HFFc6 (cell line): ENCODE data around the gene SNAP91. TPM values are rescaled to one million over a fixed set of nuclear protein-coding genes. Genes with fewer than 3 reads are reported as not detected.
A peak's percentile ranks its signal among the peaks of the same experiment; 100 is the strongest.

Source experiments
- DNase-seq: peaks from one replicate; pipeline ENCODE4 v3.0.0-alpha.2; 2018
- H3K27ac Mint-ChIP-seq: 2 replicates; pipeline ENCODE4 v1.8.0; 2020; ENCODE audit warnings: mild to moderate bottlenecking, mixed read lengths
- H3K27me3 Mint-ChIP-seq: 2 replicates; pipeline ENCODE4 v1.8.0; 2021; ENCODE audit warnings: mild to moderate bottlenecking, moderate library complexity, mixed read lengths; ENCODE audit not compliant: insufficient read depth
- H3K36me3 Mint-ChIP-seq: 2 replicates; pipeline ENCODE4 v1.8.0; 2021; ENCODE audit warnings: low read depth, mixed read lengths
- H3K4me1 Mint-ChIP-seq: 2 replicates; pipeline ENCODE4 v1.8.0; 2020; ENCODE audit warnings: low read depth, mixed read lengths
- H3K4me3 Mint-ChIP-seq: 2 replicates; pipeline ENCODE4 v1.8.0; 2020; ENCODE audit warnings: mild to moderate bottlenecking, moderate library complexity, mixed read lengths
- H3K9me3 Mint-ChIP-seq: 2 replicates; pipeline ENCODE4 v1.8.0; 2020; ENCODE audit warnings: mild to moderate bottlenecking, mixed read lengths
- total RNA-seq, 6 experiments: library from RNA; stranded (reverse); fragmentation: NEBNext Ultra II Directional; extraction: Animal tissue kit (Norgen Biotek cat#: 25700); gene quantifications; 2 replicates in 1 of 6; 3 replicates in 5 of 6; pipeline ENCODE4 v1.2.3, GENCODE V29; 2021
- TF ChIP-seq, protein P1 (sequence below): fragments of 200-600 bp; sonication (generic); IDR thresholded peaks from 2 replicates; pipeline ENCODE4 v1.5.0; 2021; ENCODE audit warnings: antibody characterized with exemption, mild to moderate bottlenecking

Gene SNAP91
- total RNA-seq, 6 experiments from 2014 or later: not detected

DNA sequence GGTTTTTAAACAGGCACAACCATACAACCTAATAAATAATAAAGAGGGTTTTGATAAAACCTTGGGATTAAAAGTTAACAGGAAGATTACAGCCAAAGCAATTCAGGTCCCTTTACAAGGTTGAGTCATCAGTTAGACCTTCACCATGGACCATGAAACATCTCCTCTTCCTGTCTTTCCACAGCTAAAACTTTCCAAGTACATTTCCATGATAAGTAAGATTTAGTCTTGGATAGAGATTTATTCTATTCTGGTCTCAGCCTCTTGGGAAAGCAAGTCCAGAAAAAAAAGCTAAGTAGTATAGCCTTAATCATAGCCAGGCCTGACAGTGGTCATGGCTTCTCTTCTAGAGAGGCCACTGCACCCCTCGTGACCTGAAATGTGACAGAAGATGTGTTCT is 199.5 kb downstream of the SNAP91 start:
- DNase-seq: peak; percentile 52
- peaks cover 29% of the 10 kb centered on the region for H3K4me1 Mint-ChIP-seq
- H3K27ac Mint-ChIP-seq: no peak overlapping the region
- TF ChIP-seq, protein P1, sequence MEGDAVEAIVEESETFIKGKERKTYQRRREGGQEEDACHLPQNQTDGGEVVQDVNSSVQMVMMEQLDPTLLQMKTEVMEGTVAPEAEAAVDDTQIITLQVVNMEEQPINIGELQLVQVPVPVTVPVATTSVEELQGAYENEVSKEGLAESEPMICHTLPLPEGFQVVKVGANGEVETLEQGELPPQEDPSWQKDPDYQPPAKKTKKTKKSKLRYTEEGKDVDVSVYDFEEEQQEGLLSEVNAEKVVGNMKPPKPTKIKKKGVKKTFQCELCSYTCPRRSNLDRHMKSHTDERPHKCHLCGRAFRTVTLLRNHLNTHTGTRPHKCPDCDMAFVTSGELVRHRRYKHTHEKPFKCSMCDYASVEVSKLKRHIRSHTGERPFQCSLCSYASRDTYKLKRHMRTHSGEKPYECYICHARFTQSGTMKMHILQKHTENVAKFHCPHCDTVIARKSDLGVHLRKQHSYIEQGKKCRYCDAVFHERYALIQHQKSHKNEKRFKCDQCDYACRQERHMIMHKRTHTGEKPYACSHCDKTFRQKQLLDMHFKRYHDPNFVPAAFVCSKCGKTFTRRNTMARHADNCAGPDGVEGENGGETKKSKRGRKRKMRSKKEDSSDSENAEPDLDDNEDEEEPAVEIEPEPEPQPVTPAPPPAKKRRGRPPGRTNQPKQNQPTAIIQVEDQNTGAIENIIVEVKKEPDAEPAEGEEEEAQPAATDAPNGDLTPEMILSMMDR: no peak
- no peaks in the 10 kb centered on the region for H3K36me3 Mint-ChIP-seq
- no peaks in the 10 kb centered on the region for H3K9me3 Mint-ChIP-seq
- no peaks in the 10 kb centered on the region; the same call in 1 of the 2 replicates for H3K27me3 Mint-ChIP-seq
- no peak overlapping the region for H3K4me3 Mint-ChIP-seq

DNA sequence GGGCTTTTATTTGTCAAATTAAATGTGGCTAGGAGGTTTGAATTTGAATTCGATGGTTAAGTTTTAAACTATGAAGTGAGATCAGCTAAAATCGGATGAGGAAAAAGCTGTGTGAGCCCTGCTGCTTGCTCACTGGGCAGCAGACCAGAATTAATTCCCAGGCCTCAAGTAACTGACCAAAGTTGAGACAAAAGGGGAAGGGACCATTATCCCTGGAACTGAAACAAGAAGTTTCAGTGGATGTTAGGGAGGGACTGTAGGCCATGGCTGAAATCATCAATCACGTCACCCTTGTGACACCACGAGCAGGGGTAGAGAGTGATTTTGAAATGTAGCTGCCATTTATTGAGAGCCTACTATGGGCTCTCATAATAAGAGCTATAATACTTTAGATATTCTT is 203.5 kb downstream of the SNAP91 start:
- H3K4me1 Mint-ChIP-seq: peaks cover 13% of the 10 kb centered on the region
- H3K36me3 Mint-ChIP-seq: no peaks in the 10 kb centered on the region
- no peaks in the 10 kb centered on the region for H3K9me3 Mint-ChIP-seq
- TF ChIP-seq, protein P1: no peak
- H3K27me3 Mint-ChIP-seq: peaks cover 4% of the 10 kb centered on the region
- H3K4me3 Mint-ChIP-seq: no peak overlapping the region
- no peak overlapping the region for H3K27ac Mint-ChIP-seq
- DNase-seq: no peak

Other genes starting within 250 kb of the SNAP91 start
- gene PRSS35, start 196.6 kb downstream of the SNAP91 start, total RNA-seq: under 1 TPM; 0.30 to 0.78 (median 0.46) TPM
- gene RIPPLY2, start 144.3 kb upstream of the SNAP91 start, total RNA-seq: not detected
- gene CYB5R4, start 150.6 kb upstream of the SNAP91 start, total RNA-seq: 10 to 100 TPM; 11.6 to 18.6 (median 16.2) TPM